Raji (cell line): ENCODE results near the gene PTK6.

Experiments used
- POLR2A ChIP-seq: IDR thresholded peaks from 2 replicates; pipeline ENCODE4 v1.6.1; 2011; ENCODE audit warnings: low read depth, low read length, control low read depth; ENCODE audit not compliant: insufficient read depth

Gene PTK6

GRCh38 chr20:63532449-63532971, 4.7 kb downstream of the PTK6 start:
- no peak for TF ChIP-seq POLR2A

DNA sequence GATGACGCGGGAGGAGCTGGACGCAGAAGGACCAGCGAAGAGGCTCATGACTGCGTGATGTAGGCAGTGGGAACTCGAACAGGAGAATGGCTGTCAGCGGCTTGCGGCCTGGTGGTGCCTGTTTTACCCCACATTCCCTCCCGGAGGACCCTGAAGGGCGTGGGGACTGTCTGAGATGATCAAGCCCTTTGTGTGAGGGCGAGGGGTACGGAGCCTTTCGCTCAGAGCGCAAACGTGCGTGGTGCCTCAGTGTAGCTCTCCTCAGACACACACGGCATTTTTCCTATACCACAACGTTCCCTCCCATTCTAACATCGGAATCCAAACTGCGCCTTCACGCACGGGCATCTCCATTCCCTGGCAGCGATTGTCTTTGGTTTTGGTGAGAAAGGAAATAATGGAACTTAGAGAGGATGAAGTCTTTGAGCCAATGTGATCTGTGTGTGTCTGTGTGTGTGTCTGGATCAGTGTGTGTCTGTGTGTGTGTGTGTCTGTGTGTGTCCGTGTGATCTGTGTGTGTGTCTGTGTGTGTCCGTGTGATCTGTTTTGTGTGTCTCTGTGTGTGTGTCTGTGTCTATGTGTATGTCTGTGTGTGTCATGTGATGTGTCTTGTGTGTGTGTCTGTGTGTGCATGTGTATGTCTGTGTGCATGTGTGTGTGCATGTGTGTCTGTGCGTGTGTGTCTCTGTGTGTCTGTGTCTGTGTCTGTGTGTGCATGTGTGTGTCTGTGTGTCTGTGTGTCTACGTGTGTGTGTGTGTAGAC, 5.3 kb downstream of the PTK6 start:
- no peak for TF ChIP-seq POLR2A

GRCh38 chr20:63530788-63531160, 6.4 kb downstream of the PTK6 start:
- TF ChIP-seq POLR2A: no peak

DNA sequence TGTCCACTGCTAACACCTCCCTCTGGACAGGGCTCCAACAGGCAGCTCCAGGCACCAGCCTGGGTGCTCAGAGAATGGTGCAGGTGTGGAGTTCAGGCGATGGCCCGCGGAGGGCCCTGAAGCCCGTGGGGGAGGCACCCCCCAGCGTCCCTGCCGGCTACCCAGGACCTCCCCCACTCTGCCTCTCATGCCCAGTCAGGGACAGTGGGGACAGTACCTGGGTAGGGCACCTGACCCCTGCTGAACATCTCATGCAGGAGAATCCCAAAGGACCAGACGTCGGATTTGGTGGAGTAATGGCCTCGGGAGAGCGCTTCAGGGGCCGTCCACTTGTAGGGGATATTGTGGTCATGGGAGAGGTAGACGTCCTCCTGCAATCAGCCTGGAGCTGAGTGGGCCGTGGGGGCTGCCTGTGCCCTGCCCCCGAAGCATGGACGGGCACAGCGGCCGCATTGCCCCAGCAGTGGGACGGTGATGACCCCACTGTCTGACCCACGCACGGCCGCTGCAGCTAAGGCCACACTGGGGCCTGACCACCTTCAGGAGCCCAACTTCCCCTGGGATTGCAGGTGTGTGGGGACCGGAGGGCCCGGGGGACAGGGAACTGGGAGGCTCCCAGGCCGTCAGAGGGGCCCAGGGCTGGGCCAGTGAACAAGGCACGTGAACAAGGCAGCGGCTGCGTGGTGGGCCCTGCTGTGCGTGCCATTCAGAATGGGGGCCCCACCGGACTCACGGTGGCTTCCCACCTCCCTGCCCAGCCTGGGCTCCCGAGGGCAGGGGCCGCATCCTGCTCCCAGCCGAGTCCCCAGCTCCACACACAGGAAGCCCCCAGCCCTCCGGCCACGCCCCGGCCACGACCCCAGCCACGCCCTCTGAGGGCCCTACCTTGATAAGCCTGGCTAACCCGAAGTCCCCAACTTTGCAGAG, 7.1 kb downstream of the PTK6 start:
- TF ChIP-seq POLR2A: no peak

- TF ChIP-seq POLR2A: no peak
These were observed 7.9 kb downstream of the PTK6 start for GRCh38 chr20:63529180-63529860.

GRCh38 chr20:63527184-63527583, 10.0 kb downstream of the PTK6 start:
- no peak for TF ChIP-seq POLR2A

GRCh38 chr20:63525971-63526370, 11.2 kb downstream of the PTK6 start:
- peak; percentile 28; the same call in 1 of the 2 replicates for TF ChIP-seq POLR2A

- no peak for TF ChIP-seq POLR2A
These were observed 12.0 kb downstream of the PTK6 start for GRCh38 chr20:63525185-63525584.

DNA sequence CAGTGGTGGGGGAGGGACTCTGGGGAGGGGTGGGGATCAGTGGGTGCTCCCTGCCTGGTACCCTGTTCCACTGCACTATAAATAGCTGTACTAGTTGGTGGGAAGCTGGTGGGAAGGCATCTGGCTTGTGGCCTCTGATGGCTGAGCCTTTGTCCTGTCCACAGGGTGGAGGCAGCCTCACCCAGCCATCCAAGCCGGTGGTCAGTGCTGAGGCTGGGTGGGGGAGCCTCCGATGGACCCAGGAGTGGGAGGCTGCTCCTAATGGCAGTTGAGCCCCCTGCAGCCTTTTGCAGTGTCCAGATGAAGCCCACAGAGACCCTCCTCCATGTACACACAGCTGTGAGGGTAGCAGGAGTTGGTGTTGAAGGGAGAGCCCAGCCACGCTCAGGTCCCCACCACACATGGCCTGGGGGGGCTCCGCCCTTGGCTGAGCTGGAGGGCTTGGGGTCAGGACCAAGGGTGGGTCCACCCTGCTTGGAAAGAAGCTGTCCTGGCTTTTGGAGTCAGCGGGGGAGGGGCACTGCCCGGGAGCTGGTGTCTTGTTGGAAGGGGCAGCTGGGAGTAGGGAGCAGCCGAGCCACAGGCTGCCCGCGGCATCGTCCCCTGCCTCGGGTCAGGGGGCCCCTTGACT, 14.1 kb downstream of the PTK6 start:
- no peak for TF ChIP-seq POLR2A

DNA sequence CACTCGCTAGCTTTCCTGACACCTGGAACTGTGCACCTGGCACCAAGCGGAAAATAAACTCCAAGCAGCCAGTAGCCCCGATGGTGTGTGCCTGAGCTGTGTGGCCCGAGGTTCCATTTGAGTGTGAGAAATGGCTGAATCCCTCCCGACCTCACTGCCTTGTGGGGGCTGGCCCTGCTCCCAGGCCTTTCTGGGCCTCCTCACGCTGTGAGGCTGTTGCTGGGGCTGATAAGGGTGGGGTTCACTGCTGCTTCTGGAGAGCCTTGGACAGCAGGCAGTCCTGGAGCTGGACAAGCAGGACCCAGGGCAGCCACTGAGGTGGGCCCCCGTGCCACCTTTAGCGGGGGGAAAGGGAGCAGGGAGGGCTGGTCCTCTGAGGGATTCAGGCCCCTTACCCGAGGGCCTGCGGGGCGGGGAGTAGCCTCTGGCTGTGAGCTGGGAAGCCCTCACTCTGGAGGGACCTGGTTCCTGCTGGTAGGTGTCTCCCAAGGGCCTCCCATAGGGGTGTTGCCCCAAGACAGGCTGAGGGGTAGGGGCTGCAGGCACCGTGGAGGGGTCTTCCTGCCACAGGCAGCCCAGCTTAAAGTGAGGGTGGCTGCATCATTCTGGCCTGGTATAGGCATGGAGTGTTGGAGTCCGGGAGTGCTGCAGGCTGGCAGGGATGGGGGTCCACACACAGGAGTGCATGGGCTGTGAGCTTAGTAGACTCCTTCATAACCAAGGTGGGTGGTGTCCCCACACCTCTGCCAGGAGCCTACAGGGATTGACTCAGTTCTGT, 14.9 kb downstream of the PTK6 start:
- TF ChIP-seq POLR2A: no peak

- no peak for TF ChIP-seq POLR2A
These were observed 15.6 kb downstream of the PTK6 start for GRCh38 chr20:63521602-63522001.

GRCh38 chr20:63520934-63521601, 16.1 kb downstream of the PTK6 start:
- no peak for TF ChIP-seq POLR2A

GRCh38 chr20:63520504-63520933, 16.7 kb downstream of the PTK6 start, which contains the start of gene PPDPF:
Gene PPDPF, plus strand, starts transcription at chr20:63520765. Its CDS starts 544 bp downstream, at chr20:63521309.
- TF ChIP-seq POLR2A: peak; percentile 88
